HG03432 (cell line): ENCODE measurements around the gene DEGS2.

Experiments
- ATAC-seq: cut with Tn5 transposase; IDR thresholded peaks from one replicate; pipeline ENCODE4 v1.9.1; 2021; ENCODE audit warnings: mild to moderate bottlenecking, moderate library complexity; ENCODE audit not compliant: unreplicated experiment

DEGS2 gene

DNA sequence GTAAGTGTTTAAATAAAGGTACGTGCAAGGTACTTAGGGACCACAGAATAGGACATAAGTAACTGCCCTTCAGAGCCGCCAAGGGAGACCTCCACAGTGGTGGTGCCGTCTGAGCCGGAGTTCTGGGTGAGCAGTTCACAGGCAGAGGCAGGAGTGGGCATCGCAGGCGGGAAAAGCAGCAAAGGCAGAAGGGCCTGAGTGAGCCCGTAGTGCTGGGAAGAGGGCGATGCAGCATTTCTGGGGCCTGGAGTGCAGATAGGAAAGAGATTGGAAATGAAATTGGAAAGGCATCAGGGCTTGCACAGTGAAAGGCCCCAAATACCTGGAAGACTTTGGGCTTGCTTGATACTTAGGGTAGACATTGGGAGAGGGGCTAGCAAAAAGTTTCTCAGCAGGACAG, 61.3 kb downstream of the DEGS2 start:
- ATAC-seq, result no peak

DNA sequence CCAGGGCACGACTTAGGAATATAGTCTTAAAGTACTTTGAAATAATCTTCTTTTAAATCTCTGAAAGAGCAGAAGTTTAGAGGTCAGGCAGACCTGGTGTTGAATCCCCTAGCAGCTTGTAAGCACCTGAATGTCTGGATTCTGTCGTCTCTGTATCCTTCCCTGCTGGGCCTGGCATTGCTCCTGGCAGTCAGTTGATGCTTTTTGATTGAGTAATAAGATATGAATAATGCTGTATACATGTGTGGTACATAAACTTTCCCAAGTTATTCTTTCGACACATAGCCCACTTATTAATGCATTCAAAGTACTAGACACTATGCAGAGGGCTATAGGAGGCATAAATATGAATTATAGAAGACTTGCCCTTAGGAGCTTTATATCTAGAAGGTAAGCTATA, 62.8 kb downstream of the DEGS2 start:
- no peak for ATAC-seq
